Measurements from ENCODE around the gene KDM8. TPM values are rescaled to one million over a fixed set of nuclear protein-coding genes. Genes with fewer than 3 reads are reported as not detected.
A peak's percentile ranks its signal among the peaks of the same experiment; 100 is the strongest.

Gene KDM8
- total RNA-seq, 4 donors from 2014 or later = 2.0 to 4.6 (median 2.6) TPM

DNA sequence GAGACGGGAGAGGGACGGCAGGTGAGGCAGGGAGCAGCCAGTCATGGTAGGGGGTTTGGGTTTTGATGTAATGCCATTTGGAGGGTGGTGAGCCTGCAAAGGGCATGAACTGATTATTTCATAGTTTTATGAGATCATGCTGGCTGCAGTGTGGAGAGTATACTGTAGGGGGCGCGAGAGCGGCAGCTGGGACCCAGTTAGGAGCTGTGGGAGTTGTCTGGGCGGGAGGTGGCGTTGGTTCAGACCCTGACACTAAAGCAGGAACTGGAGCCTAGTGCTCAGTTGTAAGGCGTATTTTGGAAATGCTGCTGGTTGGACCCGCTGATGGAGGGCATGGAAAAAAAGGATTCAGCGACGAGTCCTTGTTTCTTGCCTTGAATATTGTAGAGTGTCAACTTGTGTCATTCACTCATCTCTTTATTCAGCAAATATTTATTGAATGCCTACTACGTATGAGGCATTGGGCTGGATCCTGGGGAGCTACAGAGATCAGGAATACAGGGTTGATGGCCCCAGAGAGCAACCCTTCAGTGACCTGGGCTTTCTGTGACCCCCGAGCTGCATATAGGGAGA, 23.7 kb upstream of the KDM8 start:
- ATAC-seq (ENCODE audit: low FRiP score) (peak; percentile 92), DNase-seq (ENCODE audit: low spot score) (peak; percentile 85)
- TF ChIP-seq, protein P1, sequence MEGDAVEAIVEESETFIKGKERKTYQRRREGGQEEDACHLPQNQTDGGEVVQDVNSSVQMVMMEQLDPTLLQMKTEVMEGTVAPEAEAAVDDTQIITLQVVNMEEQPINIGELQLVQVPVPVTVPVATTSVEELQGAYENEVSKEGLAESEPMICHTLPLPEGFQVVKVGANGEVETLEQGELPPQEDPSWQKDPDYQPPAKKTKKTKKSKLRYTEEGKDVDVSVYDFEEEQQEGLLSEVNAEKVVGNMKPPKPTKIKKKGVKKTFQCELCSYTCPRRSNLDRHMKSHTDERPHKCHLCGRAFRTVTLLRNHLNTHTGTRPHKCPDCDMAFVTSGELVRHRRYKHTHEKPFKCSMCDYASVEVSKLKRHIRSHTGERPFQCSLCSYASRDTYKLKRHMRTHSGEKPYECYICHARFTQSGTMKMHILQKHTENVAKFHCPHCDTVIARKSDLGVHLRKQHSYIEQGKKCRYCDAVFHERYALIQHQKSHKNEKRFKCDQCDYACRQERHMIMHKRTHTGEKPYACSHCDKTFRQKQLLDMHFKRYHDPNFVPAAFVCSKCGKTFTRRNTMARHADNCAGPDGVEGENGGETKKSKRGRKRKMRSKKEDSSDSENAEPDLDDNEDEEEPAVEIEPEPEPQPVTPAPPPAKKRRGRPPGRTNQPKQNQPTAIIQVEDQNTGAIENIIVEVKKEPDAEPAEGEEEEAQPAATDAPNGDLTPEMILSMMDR (IDR thresholded peaks at IDR 0.05) = peak in 1 of 3 donors; percentile 66

DNA sequence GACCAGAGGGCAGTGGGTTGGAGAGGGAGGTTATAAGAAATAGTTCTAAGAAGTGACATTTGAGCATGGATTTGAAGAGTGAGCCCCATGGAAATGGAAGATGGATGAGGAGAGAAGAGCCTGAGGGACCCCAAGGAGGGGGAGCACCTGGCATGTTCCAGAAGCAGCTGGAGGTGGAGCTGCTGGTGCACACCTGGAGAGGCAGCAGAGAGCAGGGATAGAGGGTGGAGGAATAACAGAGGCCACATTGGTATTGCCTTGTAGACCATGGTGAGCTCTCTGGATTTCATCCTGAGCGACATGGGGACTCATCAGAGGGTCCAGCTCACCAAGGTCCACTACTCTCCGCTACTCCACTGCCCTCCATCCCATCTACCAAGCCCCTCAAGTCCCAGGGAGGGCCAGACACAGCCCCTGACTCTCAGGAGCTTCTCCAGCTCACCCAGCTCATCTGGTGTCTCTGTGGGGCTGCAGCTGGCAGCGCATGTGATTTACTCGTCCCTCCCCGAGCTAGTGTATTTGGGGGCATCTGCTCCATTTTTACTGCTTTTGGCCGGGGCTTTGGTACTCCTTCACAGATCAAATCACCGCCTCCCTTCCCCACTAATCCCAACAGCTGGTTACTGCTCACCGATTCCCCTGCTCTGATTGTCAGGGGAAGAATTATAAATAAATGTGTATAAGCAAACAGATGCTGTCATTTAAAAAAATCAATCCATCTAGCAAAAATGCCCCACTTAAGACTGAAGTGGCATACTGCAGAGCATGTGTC, 22.1 kb upstream of the KDM8 start:
- DNase-seq (ENCODE audit: low spot score) = no peak
- TF ChIP-seq, protein P1 (IDR thresholded peaks at IDR 0.05) = no peak

DNA sequence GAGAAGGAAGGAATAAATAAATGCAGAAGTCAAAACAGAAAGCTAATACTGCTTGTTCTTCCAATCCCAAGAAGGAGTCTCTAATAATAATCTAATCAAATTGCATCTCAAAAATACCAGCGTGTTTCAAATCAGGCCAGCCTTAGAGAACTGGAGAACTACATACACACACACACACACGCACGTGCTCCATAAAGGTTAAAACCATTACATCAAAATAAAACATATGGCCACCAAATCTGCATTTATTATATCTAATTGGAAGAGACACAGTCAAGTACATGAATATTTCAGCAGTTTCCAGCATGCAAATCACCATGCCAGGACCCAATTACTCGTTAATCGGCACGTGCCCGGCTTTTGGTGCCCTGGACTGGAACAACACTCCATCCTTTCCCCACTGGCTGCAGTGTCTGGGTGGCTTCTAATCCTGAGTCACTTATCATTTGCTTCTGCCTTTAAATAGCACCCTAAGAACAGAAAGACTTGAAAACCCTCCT, 20.4 kb upstream of the KDM8 start:
- DNase-seq (ENCODE audit: low spot score) (no peak), ATAC-seq (ENCODE audit: low FRiP score) (no peak)
- TF ChIP-seq, protein P1 (IDR thresholded peaks at IDR 0.05) = no peak

More for the DNA sequence above, 22.1 kb upstream of the KDM8 start:
- no peak for ATAC-seq (ENCODE audit: low FRiP score)

DNA sequence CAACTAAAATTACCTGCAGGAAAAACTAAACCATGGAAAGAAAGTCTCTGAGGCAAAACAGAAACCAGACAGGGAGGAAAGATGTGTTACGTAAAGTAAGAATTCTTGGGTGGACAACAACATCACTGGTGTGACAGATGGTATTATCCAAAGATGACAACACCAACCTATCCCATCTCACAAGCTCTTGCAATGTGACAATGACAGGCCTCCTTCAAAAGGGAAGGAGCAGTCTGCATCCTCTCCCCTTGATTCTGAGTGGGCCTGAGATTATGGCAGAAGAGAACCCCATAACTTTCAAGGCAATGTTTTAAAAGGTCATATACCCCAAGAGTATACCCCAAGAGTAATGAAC, 17.6 kb upstream of the KDM8 start:
- DNase-seq (ENCODE audit: low spot score) (no peak), ATAC-seq (ENCODE audit: low FRiP score) (no peak)
- TF ChIP-seq, protein P1 (IDR thresholded peaks at IDR 0.05) = no peak

DNA sequence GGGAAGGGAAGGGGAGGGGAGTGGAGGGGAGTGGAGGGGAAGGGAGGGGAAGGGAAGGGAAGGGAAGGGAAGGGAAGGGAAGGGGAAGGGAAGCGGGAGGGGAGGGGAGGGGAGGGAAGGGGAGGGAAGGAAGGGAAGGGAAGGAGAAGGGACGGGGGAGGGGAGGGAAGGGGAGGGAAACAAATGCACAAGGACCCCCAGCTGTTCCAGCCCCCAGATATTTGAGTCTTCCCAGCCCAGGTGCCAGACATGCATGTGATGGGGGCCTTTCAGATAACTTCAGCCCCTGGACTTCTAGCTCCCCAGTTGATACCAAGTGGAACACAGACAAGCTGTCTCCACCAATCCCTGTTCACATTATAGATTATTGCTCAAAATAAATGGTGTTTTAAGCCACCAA, 14.7 kb upstream of the KDM8 start:
- DNase-seq (ENCODE audit: low spot score) (no peak), ATAC-seq (ENCODE audit: low FRiP score) (no peak)
- TF ChIP-seq, protein P1 (IDR thresholded peaks at IDR 0.05) = no peak

DNA sequence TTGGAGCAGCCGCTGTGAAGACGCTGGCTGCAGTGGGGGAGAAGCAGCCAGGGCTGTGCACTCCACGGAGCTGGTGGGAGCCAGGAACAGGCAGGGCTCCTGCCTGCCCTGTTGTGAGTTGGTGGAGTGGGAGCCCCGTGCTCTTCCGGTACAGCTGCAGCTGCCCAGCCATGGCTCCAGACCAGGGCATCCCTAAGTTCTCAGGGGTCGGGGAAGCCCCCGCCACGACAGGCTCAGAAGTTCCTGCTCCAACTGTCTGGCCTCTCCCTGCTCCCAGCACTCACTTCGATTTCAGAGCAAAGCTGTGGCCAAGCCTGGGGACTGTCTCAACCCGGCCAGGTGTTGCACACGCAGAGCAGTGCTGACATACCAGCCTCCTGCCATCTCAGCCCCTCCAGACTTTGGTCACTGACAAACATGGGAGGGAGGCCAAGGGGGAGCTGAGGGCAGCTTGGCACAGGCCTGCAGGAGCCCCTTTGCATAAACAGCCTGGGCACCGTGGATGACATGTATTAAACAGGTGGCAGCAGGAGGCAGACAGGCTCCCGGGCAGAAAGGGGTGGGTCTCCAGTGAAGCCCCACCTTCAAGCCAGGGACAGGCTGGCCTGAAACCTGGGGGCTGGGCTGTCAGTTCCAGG, 13.9 kb upstream of the KDM8 start:
- ATAC-seq (ENCODE audit: low FRiP score) (no peak), DNase-seq (ENCODE audit: low spot score) (no peak)
- TF ChIP-seq, protein P1 (IDR thresholded peaks at IDR 0.05) = no peak
